Endothelial cell of umbilical vein (primary cell): Measurements from ENCODE around the gene MGLL. TPM values are rescaled to one million over a fixed set of nuclear protein-coding genes. Genes with fewer than 3 reads are reported as not detected.

Experiments used
- BruUV-seq: library from RNA; stranded (reverse); fragments of 400-500 nt; replicated peaks from 2 replicates; lab custom pipeline; 2021; lab: Mats Ljungman, UMichigan
- CTCF ChIA-PET: fragments of 300-600, 350-600 bp; sonication (Branson Sonifier 250); formaldehyde crosslinking; loops from one replicate; lab custom pipeline; 2021; ENCODE audit warnings: antibody characterized with exemption, inconsistent platforms; lab: Charles Lee
- POLR2A ChIA-PET: fragments of 300-600, 350-600 bp; sonication (Branson Sonifier 250); formaldehyde crosslinking; loops from one replicate; lab custom pipeline; 2021; ENCODE audit warnings: antibody characterized with exemption, inconsistent platforms; lab: Charles Lee
- DNase-seq: peaks from one replicate; pipeline ENCODE4 v3.0.0-alpha.2; 2011; ENCODE audit warnings: low read depth, low spot score
- FAIRE-seq: peaks from 2 replicates; lab custom pipeline; 2011; peaks lifted over from hg19 to GRCh38; lab: Jason Lieb, UNC
- H2AFZ ChIP-seq: 2 replicates; pipeline ENCODE4 v1.6.0; 2012; ENCODE audit warnings: low read depth, low read length, control low read depth, inconsistent platforms
- H3K27ac ChIP-seq: 2 replicates; pipeline ENCODE4 v1.5.1; 2011; ENCODE audit warnings: low read depth, mild to moderate bottlenecking, control low read depth, low read length, moderate library complexity; ENCODE audit not compliant: insufficient read depth
- H3K27me3 ChIP-seq, 2 experiments: 2 replicates each; pipeline versions ENCODE4 v1.6.0 to v1.6.1; 2011; ENCODE audit warnings: low read length in 2 of 2, mixed read lengths in 1 of 2; ENCODE audit not compliant: control insufficient read depth in 2 of 2, insufficient read depth in 2 of 2
- H3K36me3 ChIP-seq, 2 experiments: 2 replicates in 1 of 2; 3 replicates in 1 of 2; pipeline ENCODE4 v1.5.1; 2011; ENCODE audit warnings: low read length in 2 of 2, mild to moderate bottlenecking in 1 of 2, moderate library complexity in 1 of 2; ENCODE audit not compliant: control insufficient read depth in 2 of 2, insufficient read depth in 2 of 2; ENCODE audit errors: extremely low read depth in 1 of 2
- H3K4me1 ChIP-seq: 3 replicates; pipeline ENCODE4 v1.5.1; 2011; ENCODE audit warnings: mild to moderate bottlenecking, low read length; ENCODE audit not compliant: control insufficient read depth, insufficient read depth; ENCODE audit errors: extremely low read depth
- H3K4me2 ChIP-seq: 2 replicates; pipeline ENCODE4 v1.6.1; 2011; ENCODE audit warnings: low read length, control low read depth, mixed read lengths; ENCODE audit not compliant: insufficient read depth
- H3K4me3 ChIP-seq, 3 experiments: fragments of 200-600 bp in 1 of 3; sonication (generic), shearing (Covaris generic) in 1 of 3; replicated peaks in 1 of 3; 2 replicates each; pipeline ENCODE4 v1.5.1; 2011 to 2016; ENCODE audit warnings: control low read depth in 3 of 3, low read length in 3 of 3, mild to moderate bottlenecking in 2 of 3, inconsistent platforms in 1 of 3, low read depth in 1 of 3, moderate library complexity in 1 of 3; ENCODE audit not compliant: insufficient read depth in 1 of 3
- H3K79me2 ChIP-seq: 2 replicates; pipeline ENCODE4 v1.6.0; 2012; ENCODE audit warnings: low read length, inconsistent platforms; ENCODE audit not compliant: control insufficient read depth, insufficient read depth
- H3K9ac ChIP-seq: replicated peaks from 2 replicates; pipeline ENCODE3; 2011; ENCODE audit warnings: low read length, control low read depth; ENCODE audit not compliant: insufficient read depth; ENCODE audit errors: extremely low read depth
- H3K9me1 ChIP-seq: replicated peaks from 3 replicates; pipeline ENCODE4 v1.6.0; 2011; ENCODE audit warnings: mild to moderate bottlenecking, low read length; ENCODE audit not compliant: control insufficient read depth, insufficient read depth; ENCODE audit errors: extremely low read depth
- H3K9me3 ChIP-seq: replicated peaks from 2 replicates; pipeline ENCODE4 v1.5.1; 2012; ENCODE audit warnings: low read length, inconsistent platforms; ENCODE audit not compliant: control insufficient read depth, insufficient read depth
- H4K20me1 ChIP-seq: replicated peaks from 2 replicates; pipeline ENCODE3; 2011; ENCODE audit warnings: mild to moderate bottlenecking, low read length; ENCODE audit not compliant: control insufficient read depth, insufficient read depth; ENCODE audit errors: extremely low read depth
- EZH2 ChIP-seq: IDR thresholded peaks from 2 replicates; pipeline ENCODE4 v1.6.1; 2012; ENCODE audit warnings: borderline replicate concordance, low read depth, mild to moderate bottlenecking, moderate library complexity, low read length, inconsistent platforms; ENCODE audit not compliant: severe bottlenecking
- FOS ChIP-seq: IDR thresholded peaks from 2 replicates; pipeline ENCODE4 v1.6.1; 2011; ENCODE audit warnings: mild to moderate bottlenecking, low read length, moderate library complexity, borderline replicate concordance; ENCODE audit not compliant: insufficient read depth
- GATA2 ChIP-seq: IDR thresholded peaks from 2 replicates; pipeline ENCODE4 v1.7.0; 2011; ENCODE audit warnings: low read depth, mild to moderate bottlenecking, moderate library complexity, mixed read lengths, low read length; ENCODE audit not compliant: insufficient read length, insufficient read depth
- JUN ChIP-seq: IDR thresholded peaks from 2 replicates; pipeline ENCODE4 v1.6.1; 2011; ENCODE audit warnings: borderline replicate concordance, low read depth; ENCODE audit not compliant: insufficient read length, insufficient read depth
- MYC ChIP-seq: IDR thresholded peaks from one replicate; pipeline ENCODE4 v1.6.1; 2011; ENCODE audit warnings: mild to moderate bottlenecking, low read depth, low read length
- POLR2A ChIP-seq: IDR thresholded peaks from 2 replicates; pipeline ENCODE4 v1.6.1; 2012; ENCODE audit warnings: low read depth, mild to moderate bottlenecking, control low read depth, low read length
- POLR2AphosphoS5 ChIP-seq: IDR thresholded peaks from 2 replicates; pipeline ENCODE4 v1.6.1; 2012; ENCODE audit warnings: low read depth, mild to moderate bottlenecking, control low read depth, low read length, moderate library complexity; ENCODE audit not compliant: insufficient read depth
- dilution Hi-C: fragments of 300-500 bp; cut with MboI; formaldehyde crosslinking; loops from one replicate; pipeline ENCODE4 v1.15.0; 2019; ENCODE audit warnings: low sequenced_read_pairs; ENCODE audit not compliant: extremely low pct_ligation_motif_present
- intact Hi-C: fragments of 100-400 bp; cut with micrococcal nuclease; formaldehyde crosslinking; loops from one replicate; pipeline ENCODE4 v1.10.0; 2022
- polyA plus RNA-seq, 4 experiments: library from polyadenylated mRNA; depleted of rRNA in 3 of 4; stranded (reverse) in 3 of 4; unstranded in 1 of 4; fragments of >200 nt; gene quantifications; 2 replicates each; pipeline versions ENCODE4 v1.2.1 to v1.2.3, GENCODE V29; 2011 to 2012; ENCODE audit warnings: missing spikeins in 1 of 4
- total RNA-seq: library from RNA; stranded (reverse); gene quantifications from 2 replicates; pipeline ENCODE4 v1.2.3, GENCODE V29; 2021
- TF ChIP-seq, protein P1 (sequence below), 2 donors: IDR thresholded peaks; 1 replicate in 1 of 2; 2 replicates in 1 of 2; pipeline ENCODE4 v1.5.1; 2011; ENCODE audit warnings: low read length in 2 of 2, mild to moderate bottlenecking in 2 of 2, moderate library complexity in 2 of 2, control low read depth in 1 of 2, inconsistent platforms in 1 of 2, low read depth in 1 of 2; ENCODE audit not compliant: insufficient read depth in 1 of 2; ENCODE audit errors: extremely low read depth in 1 of 2
- TF ChIP-seq, protein P2 (sequence below): IDR thresholded peaks from 2 replicates; pipeline ENCODE4 v1.6.1; 2011; ENCODE audit not compliant: insufficient read depth, insufficient read length

The MGLL gene
- total and polyA plus RNA-seq, 2 donors (not counting 3 experiments of a cell fraction or from before 2014, with no cell fraction given) = 30.7 to 60.2 TPM

- TF ChIP-seq POLR2AphosphoS5 (no peak), POLR2A (no peak), JUN (no peak), GATA2 (no peak), EZH2 (no peak), MYC (no peak), FOS (no peak)
- TF ChIP-seq, protein P1, sequence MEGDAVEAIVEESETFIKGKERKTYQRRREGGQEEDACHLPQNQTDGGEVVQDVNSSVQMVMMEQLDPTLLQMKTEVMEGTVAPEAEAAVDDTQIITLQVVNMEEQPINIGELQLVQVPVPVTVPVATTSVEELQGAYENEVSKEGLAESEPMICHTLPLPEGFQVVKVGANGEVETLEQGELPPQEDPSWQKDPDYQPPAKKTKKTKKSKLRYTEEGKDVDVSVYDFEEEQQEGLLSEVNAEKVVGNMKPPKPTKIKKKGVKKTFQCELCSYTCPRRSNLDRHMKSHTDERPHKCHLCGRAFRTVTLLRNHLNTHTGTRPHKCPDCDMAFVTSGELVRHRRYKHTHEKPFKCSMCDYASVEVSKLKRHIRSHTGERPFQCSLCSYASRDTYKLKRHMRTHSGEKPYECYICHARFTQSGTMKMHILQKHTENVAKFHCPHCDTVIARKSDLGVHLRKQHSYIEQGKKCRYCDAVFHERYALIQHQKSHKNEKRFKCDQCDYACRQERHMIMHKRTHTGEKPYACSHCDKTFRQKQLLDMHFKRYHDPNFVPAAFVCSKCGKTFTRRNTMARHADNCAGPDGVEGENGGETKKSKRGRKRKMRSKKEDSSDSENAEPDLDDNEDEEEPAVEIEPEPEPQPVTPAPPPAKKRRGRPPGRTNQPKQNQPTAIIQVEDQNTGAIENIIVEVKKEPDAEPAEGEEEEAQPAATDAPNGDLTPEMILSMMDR (IDR thresholded peaks at IDR 0.05; ENCODE audit: extremely low read depth in 1 of 2, insufficient read depth in 1 of 2, low read depth in 1 of 2, low read length in 2 of 2) = no peak
- TF ChIP-seq, protein P2, sequence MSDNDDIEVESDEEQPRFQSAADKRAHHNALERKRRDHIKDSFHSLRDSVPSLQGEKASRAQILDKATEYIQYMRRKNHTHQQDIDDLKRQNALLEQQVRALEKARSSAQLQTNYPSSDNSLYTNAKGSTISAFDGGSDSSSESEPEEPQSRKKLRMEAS = no peak
- Histone ChIP-seq H3K27me3 (peaks cover 2 to 4% of the 10 kb centered on the region in 2 experiments), H3K4me2 (no peak overlapping the region), H3K4me3 (no peak overlapping the region), H4K20me1 (no peaks in the 10 kb centered on the region), H3K9me1 (no peaks in the 10 kb centered on the region), H3K79me2 (no peaks in the 10 kb centered on the region), H3K27ac (no peak overlapping the region), H3K36me3 (no peaks in the 10 kb centered on the region), H3K9ac (no peak overlapping the region), H3K4me1 (no peaks in the 10 kb centered on the region), H2AFZ (no peak overlapping the region), H3K9me3 (no peaks in the 10 kb centered on the region)
- no TSS peak for BruUV-seq
- no peak for DNase-seq
- no peak for FAIRE-seq
- dilution Hi-C loops (no loop called here), intact Hi-C loops (no loop called here)
- ChIA-PET POLR2A (no interaction called here), CTCF (interaction anchor here (2.1 kb wide), 1 partner anchor 168 kb away, joined by 6 read pairs; no protein-coding TSS in a partner anchor)
Observed at GRCh38 chr3:127858937-127859336, 36.6 kb upstream of the MGLL start.
